ENCODE data around the gene BEST2.

DNA sequence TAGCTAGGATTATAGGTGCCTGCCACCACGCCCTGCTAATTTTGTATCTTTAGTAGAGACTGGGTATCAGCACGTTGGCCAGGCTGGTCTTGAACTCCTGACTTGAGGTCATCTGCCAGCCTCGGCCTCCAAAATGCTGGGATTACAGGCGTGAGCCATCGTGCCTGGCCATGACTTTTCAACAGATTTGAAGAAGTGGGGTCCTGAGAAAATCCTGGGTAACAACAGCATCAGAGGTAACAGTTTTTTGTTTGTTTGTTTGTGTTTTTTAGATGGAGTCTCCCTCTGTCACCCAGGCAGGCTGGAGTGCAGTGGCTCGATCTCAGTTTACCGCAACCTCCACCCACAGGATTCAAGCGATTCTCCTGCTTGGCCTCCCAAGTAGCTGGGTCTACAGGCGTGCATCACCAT lies 43.4 kb downstream of the BEST2 start:
- TF ChIP-seq, protein P1, sequence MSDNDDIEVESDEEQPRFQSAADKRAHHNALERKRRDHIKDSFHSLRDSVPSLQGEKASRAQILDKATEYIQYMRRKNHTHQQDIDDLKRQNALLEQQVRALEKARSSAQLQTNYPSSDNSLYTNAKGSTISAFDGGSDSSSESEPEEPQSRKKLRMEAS (IDR thresholded peaks at IDR 0.05): no peak
- TF ChIP-seq POLR2A (IDR thresholded peaks at IDR 0.05; ENCODE audit: borderline replicate concordance, extremely low read depth, insufficient read depth, insufficient read length): no peak
- TF ChIP-seq, protein P2, sequence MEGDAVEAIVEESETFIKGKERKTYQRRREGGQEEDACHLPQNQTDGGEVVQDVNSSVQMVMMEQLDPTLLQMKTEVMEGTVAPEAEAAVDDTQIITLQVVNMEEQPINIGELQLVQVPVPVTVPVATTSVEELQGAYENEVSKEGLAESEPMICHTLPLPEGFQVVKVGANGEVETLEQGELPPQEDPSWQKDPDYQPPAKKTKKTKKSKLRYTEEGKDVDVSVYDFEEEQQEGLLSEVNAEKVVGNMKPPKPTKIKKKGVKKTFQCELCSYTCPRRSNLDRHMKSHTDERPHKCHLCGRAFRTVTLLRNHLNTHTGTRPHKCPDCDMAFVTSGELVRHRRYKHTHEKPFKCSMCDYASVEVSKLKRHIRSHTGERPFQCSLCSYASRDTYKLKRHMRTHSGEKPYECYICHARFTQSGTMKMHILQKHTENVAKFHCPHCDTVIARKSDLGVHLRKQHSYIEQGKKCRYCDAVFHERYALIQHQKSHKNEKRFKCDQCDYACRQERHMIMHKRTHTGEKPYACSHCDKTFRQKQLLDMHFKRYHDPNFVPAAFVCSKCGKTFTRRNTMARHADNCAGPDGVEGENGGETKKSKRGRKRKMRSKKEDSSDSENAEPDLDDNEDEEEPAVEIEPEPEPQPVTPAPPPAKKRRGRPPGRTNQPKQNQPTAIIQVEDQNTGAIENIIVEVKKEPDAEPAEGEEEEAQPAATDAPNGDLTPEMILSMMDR (IDR thresholded peaks at IDR 0.05 in 2 of 3, conservative IDR thresholded peaks at IDR 0.05 in 1 of 3; ENCODE audit: borderline replicate concordance in 1 of 3, insufficient read depth in 1 of 3, low read depth in 2 of 3, low read length in 2 of 3): no peak
- TF ChIP-seq, protein P3, sequence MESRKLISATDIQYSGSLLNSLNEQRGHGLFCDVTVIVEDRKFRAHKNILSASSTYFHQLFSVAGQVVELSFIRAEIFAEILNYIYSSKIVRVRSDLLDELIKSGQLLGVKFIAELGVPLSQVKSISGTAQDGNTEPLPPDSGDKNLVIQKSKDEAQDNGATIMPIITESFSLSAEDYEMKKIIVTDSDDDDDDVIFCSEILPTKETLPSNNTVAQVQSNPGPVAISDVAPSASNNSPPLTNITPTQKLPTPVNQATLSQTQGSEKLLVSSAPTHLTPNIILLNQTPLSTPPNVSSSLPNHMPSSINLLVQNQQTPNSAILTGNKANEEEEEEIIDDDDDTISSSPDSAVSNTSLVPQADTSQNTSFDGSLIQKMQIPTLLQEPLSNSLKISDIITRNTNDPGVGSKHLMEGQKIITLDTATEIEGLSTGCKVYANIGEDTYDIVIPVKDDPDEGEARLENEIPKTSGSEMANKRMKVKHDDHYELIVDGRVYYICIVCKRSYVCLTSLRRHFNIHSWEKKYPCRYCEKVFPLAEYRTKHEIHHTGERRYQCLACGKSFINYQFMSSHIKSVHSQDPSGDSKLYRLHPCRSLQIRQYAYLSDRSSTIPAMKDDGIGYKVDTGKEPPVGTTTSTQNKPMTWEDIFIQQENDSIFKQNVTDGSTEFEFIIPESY (IDR thresholded peaks at IDR 0.05; ENCODE audit: extremely low read depth, insufficient replicate concordance, low read length): no peak
- no peak for TF ChIP-seq ZFX (IDR thresholded peaks at IDR 0.05)
- no peak for TF ChIP-seq EZH2phosphoT487 (IDR thresholded peaks at IDR 0.05; ENCODE audit: borderline replicate concordance)
- no peak for TF ChIP-seq POLR2AphosphoS5 (IDR thresholded peaks at IDR 0.05; ENCODE audit: low read depth, low read length)
- TF ChIP-seq EZH2 (IDR thresholded peaks at IDR 0.05): no peak
- no peak for TF ChIP-seq ELF1 (IDR thresholded peaks at IDR 0.05; ENCODE audit: borderline replicate concordance, low read depth)
- no peak for TF ChIP-seq RAD21 (IDR thresholded peaks at IDR 0.05; ENCODE audit: low read depth)

All from HCT116 (cell line).